GM19239 (cell line): ENCODE data around the gene CCDC148.
A peak's percentile ranks its signal among the peaks of the same experiment; 100 is the strongest.
"Not testable (repeated sequence)": the region's sequence is repeated elsewhere in the genome, so short reads cannot be mapped to it uniquely, and the experiment has no call there.

Experiments used
- DNase-seq: peaks from one replicate; pipeline ENCODE4 v3.0.0; 2011; ENCODE audit warnings: low spot score; ENCODE audit not compliant: insufficient read length
- FAIRE-seq: peaks from 2 replicates; lab custom pipeline; 2011; peaks lifted over from hg19 to GRCh38; lab: Jason Lieb, UNC

The CCDC148 gene

GRCh38 chr2:158232476-158232875 lies 224.1 kb downstream of the CCDC148 start:
- no peak for FAIRE-seq
- no peak for DNase-seq

GRCh38 chr2:158228943-158229508 lies 227.5 kb downstream of the CCDC148 start:
- FAIRE-seq (no peak), DNase-seq (no peak)

GRCh38 chr2:158223066-158223465 lies 233.5 kb downstream of the CCDC148 start:
- not testable (repeated sequence) for FAIRE-seq, DNase-seq

GRCh38 chr2:158221063-158222020 lies 235.2 kb downstream of the CCDC148 start:
- no peak for FAIRE-seq

GRCh38 chr2:158217593-158217992 lies 239.0 kb downstream of the CCDC148 start:
- no peak for FAIRE-seq
- DNase-seq: no peak

More at GRCh38 chr2:158221063-158222020, 235.2 kb downstream of the CCDC148 start:
- DNase-seq: no peak

- no peak for FAIRE-seq
- no peak for DNase-seq
These were observed 242.1 kb downstream of the CCDC148 start for GRCh38 chr2:158214431-158214830.

- no peak for FAIRE-seq
- no peak for DNase-seq
These were observed 242.8 kb downstream of the CCDC148 start for GRCh38 chr2:158213773-158214172.

- no peak for FAIRE-seq
These were observed 244.3 kb downstream of the CCDC148 start for GRCh38 chr2:158212301-158212700.

GRCh38 chr2:158211502-158211901 lies 245.1 kb downstream of the CCDC148 start:
- FAIRE-seq: no peak
- no peak for DNase-seq

More at GRCh38 chr2:158212301-158212700, 244.3 kb downstream of the CCDC148 start:
- DNase-seq: no peak

- DNase-seq (no peak), FAIRE-seq (no peak)
These were observed 249.2 kb downstream of the CCDC148 start for GRCh38 chr2:158207354-158207753.

GRCh38 chr2:158205215-158205614 lies 251.3 kb downstream of the CCDC148 start:
- no peak for DNase-seq

GRCh38 chr2:158204741-158205165 lies 251.8 kb downstream of the CCDC148 start:
- DNase-seq: no peak

More at GRCh38 chr2:158205215-158205614, 251.3 kb downstream of the CCDC148 start:
- no peak for FAIRE-seq

GRCh38 chr2:158202161-158202815 lies 254.3 kb downstream of the CCDC148 start:
- DNase-seq (no peak), FAIRE-seq (no peak)

More at GRCh38 chr2:158204741-158205165, 251.8 kb downstream of the CCDC148 start:
- no peak for FAIRE-seq

- FAIRE-seq (no peak), DNase-seq (no peak)
These were observed 256.5 kb downstream of the CCDC148 start for GRCh38 chr2:158199928-158200650.

- DNase-seq: no peak
- FAIRE-seq: no peak
These were observed 258.6 kb downstream of the CCDC148 start for GRCh38 chr2:158197940-158198339.

- FAIRE-seq (no peak), DNase-seq (no peak)
These were observed 262.3 kb downstream of the CCDC148 start for GRCh38 chr2:158194229-158194628.

- FAIRE-seq (no peak), DNase-seq (no peak)
These were observed 263.8 kb downstream of the CCDC148 start for GRCh38 chr2:158192515-158193443.

GRCh38 chr2:158191076-158191895 lies 265.3 kb downstream of the CCDC148 start:
- DNase-seq: peak; percentile 13
- peak; percentile 86 for FAIRE-seq
